Measurements from ENCODE around the gene ST6GALNAC3.
A peak's percentile ranks its signal among the peaks of the same experiment; 100 is the strongest.
"Not testable (repeated sequence)": the region's sequence is repeated elsewhere in the genome, so short reads cannot be mapped to it uniquely, and the experiment has no call there.

ST6GALNAC3 gene

DNA sequence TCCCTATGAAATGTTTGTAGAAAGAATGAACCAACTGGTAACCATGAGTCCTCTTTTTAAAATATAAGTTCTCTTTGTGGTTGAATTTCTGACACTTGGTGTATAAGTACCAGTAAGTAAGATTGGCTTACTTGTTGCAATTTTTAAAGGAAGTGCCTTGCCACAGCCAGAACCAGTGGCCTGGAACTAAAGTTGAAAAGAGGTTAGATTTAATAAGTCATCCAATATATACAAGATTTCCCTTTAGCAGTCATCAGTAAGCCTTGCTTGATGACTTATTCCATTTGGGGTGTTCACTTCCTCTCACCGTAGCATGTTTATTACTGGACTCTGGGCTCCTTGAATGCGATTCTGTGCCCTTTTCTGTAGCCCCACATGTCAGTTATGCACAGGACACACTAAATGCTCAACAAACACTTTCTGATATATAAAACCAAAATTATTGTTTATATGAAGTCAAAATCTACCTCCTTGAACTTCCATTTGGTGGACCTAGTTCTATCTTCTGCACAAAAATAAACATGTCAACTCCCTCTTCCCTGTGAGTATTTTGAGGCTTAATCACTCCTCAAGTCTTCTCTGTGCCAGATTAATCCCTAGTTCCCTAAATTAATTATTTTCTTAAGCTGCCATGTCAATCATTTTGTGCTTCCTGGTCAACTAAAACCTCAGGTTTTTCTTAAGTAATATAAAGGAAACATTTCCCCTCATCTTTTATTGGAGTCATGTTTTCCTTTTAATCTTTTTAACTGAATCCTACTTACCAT lies 218.1 kb downstream of the ST6GALNAC3 start:
- no peak for DNase-seq

GRCh38 chr1:76293831-76294230 lies 219.3 kb downstream of the ST6GALNAC3 start:
- DNase-seq, result no peak

GRCh38 chr1:76294482-76295194 lies 220.1 kb downstream of the ST6GALNAC3 start:
- DNase-seq, result no peak

- no peak for DNase-seq
Measured at GRCh38 chr1:76298399-76298798, 223.9 kb downstream of the ST6GALNAC3 start.

GRCh38 chr1:76299036-76299435 lies 224.5 kb downstream of the ST6GALNAC3 start:
- DNase-seq, result no peak

DNA sequence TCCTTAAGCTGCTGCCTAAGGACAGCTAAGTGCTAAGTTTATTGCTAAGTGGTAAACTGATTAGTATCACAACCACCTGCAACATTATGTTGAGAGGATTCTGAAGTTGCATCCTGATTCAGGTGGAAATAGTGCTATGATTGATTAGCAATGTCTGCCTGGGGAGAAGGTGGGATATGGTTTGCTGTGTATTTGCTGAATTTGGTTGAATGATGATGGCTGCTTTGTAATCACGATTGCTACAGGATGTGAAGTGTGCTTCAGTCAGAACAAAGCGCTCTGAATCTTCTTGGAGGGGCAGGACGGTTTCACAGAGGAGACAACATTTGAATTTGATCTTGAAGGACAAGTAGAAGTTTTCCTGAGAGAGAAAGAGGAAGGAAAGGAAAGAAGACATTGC lies 226.0 kb downstream of the ST6GALNAC3 start:
- DNase-seq, result no peak

GRCh38 chr1:76302711-76303339 lies 228.3 kb downstream of the ST6GALNAC3 start:
- no peak for DNase-seq

GRCh38 chr1:76303340-76303717 lies 228.8 kb downstream of the ST6GALNAC3 start:
- peak; percentile 2 to 43 for DNase-seq

DNA sequence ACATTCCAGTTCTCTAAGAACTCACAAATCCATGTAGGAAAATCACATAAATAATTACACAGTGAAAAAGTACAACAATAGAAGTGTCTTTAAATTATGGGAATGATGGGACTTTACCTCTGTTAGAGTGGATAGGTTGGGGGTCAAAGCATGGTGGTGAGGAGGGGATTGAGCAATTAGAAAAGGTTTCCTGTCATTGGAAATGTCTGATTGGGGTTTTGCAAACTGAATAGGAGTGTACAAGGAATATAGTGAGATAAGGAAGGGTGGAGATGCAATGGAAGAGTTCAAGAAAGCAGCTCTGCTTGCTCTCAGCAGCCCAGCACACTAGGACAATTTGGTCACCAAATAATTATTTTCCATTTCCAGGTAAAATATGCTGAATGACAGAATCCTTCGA lies 238.8 kb downstream of the ST6GALNAC3 start:
- DNase-seq, result no peak

DNA sequence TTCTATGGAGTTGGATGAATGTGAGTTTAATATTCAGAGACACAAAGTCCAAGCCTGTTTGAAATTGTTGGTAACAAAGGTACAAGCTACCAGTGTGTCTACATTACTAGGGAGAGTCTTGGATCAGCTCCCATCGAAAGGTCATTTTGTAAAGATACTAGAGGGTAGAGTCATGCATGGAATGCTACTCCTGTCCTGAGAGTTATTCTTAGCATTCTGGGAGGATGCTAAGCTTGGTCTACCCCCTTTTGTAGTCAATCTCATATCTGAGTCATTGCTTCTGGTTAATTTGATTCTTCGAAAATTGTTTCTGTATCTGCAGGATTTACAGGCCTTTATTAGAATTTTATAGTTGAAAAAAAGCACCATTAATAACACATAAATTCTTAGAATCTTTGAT lies 240.2 kb downstream of the ST6GALNAC3 start:
- no peak for DNase-seq

- DNase-seq, result no peak
Measured at GRCh38 chr1:76317299-76317900, 242.9 kb downstream of the ST6GALNAC3 start.

DNA sequence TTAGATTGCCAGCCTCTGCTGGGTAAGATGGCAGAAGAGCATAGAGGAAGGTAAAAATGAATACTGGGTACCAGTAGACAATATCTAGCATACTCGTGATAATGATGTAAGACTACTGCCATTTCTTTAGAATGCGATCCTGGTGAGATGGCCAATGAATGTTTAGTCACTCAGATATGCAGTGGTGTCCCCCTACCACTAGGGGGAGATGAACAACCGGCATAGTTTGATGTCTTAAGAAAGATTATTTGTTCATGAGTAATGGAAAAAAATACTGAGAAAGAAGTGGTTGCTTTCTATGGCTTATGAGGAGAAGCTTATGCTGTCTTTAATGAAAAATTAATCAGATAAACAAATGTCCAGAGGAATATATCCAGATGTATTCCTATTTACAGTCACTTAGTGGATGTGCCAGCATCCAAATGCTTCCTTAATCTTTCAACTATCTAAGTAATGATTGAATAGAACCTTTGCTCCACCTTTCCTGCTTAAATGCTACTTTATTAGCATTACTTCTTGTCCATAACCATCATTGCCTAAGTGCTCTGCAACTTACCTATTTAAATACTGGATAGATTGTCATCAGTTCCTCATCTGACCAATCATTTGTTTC lies 256.6 kb downstream of the ST6GALNAC3 start:
- DNase-seq, result peak; percentile 11 to 68

- DNase-seq, result no peak
Measured at GRCh38 chr1:76335882-76336281, 261.3 kb downstream of the ST6GALNAC3 start.

DNA sequence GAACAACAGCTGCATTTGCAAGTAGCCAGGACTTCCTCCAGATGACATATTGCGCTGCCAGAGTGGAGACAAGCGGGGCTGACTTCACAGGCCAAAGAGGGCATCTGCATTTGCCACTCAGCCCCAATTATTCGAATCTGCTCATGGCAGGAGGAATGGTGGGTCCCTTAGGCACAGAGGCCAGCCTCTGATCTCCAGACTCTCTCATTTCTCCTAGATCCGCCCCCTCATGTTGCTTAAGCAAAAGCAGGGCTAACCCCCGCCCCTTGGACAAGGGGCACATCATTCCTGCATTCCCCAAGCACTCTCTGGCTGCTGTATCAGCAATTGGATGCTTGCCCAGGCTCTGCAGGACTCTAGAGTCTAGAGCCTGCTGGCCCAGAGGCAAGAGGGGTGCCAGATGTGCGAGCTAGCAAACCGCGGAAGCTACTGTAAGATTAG lies 262.4 kb downstream of the ST6GALNAC3 start:
- DNase-seq, result peak; percentile 71 to 86

GRCh38 chr1:76337542-76338219 lies 263.1 kb downstream of the ST6GALNAC3 start:
- no peak for DNase-seq

DNA sequence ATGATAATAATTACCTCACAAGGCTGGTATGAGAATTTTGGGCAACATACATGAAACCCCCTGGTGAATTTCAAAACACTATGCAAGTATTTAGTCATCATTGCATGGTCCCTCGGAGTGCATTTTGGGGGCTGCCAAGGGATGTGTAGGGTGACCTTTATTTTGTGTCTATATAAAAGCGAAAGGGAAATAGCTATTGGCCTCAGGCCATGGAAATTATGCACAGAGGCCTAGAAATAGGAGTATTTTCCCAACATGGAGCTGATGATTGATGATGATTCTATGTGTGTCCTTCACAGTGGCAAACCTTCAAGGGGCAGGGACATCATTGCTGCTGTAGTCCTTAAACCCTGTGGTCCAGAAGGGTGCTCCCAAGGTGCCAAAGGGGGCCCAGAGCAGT lies 265.5 kb downstream of the ST6GALNAC3 start:
- DNase-seq, result no peak

GRCh38 chr1:76341816-76342215 lies 267.3 kb downstream of the ST6GALNAC3 start:
- DNase-seq, result not testable (repeated sequence)

DNA sequence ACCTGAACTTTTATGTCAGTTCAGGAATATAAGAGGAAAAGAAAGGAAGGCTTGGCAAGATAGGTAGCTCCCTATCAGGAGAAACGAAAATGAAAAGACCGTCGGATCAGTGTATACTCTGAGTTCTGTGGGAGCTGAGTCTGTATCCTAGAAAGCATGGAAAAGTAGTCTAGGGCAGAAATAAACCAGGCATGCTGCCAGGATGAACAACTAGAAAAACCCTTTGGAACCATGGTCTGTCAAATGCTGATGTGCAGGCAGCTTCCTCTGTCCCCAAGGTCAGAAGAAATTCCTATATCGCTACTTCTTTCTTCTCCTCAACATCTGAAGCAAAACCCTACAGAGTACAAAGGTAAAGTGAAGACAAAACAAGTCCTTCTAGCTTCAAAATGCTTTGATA lies 268.8 kb downstream of the ST6GALNAC3 start:
- no peak for DNase-seq

DNA sequence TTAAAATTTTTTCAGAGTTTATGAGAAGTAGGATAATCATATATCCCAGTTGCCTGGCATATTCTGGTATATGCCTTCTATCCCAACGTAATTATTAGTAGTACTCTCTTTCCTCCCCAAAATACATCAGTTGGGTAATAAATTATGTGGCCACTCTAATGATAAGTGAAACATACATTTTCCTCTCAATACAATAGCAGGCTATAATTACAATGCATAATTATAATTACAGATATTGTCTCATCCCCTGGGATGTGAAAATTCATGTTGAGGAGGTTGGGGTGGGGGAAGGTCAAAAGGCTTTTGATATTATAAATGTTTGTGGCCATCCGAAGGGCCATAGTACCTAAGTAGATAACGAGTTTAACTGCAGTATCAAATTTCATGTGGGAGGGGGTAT lies 277.1 kb downstream of the ST6GALNAC3 start:
- peak in 1 of 2 experiments; percentile 36 for DNase-seq

GRCh38 chr1:76352741-76353435 lies 278.3 kb downstream of the ST6GALNAC3 start:
- DNase-seq, result peak; percentile 85 to 90

- no peak for DNase-seq
Measured at GRCh38 chr1:76354236-76354635, 279.7 kb downstream of the ST6GALNAC3 start.

- DNase-seq, result peak in 1 of 2 experiments; percentile 53
Measured at GRCh38 chr1:76366726-76367125, 292.2 kb downstream of the ST6GALNAC3 start.
